GM18861 (cell line): ENCODE measurements around the gene TMEM131.
"Not testable (repeated sequence)": the region's sequence is repeated elsewhere in the genome, so short reads cannot be mapped to it uniquely, and the experiment has no call there.

Source experiments
- ATAC-seq: cut with Tn5 transposase; IDR thresholded peaks from one replicate; pipeline ENCODE4 v1.9.1; 2021; ENCODE audit not compliant: unreplicated experiment

Gene TMEM131

DNA sequence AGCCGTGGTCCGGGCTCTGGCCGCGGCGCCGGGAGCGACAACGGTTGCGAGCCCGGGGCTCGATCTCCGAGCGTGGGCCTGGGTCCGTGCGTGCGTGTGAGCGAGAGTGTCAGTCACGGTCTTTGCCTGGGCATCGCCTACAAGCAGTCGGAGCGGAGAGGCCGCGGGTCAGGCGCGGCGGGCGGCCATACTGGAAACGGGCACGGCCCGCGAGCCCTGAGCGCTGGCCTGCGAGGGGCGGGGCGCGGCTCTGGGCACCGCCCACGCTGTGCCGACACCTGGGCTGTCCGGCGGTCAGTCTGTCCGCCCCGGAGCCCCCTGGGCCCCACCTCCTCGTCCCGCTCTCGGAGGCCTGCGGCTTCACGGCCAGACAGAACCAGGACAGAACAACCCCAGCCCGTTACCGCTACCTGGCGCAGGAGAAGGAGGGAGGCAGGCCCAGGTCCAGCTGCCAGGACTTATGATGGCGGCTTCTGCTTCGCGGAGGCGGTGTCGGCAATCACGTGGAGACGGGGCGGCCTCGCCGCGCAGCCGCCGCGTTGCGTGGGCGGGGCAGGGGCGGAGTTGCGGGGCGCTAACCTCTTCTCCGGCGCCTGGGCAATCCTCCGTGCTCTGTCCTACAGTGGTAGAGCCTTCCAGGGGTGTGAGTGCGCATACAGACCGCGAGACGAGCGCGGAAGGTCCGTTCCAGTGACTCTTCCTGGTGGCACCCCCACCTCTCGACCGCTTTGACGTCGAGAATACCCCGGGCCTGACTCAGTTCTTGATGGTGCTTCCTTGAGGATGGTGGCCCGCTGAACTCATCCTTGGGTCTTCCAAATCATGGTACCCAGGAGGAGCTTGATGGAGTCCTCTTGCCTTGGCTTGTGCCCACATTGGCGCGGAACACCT, at the start of gene TMEM131:
TMEM131 (minus strand) TSS at position 215 of the 891 bp plus-strand sequence. CDS start 286 bp downstream, outside the sequence.
- peak; percentile 50 for ATAC-seq

- ATAC-seq, result not testable (repeated sequence)
These were observed 49.0 kb upstream of the TMEM131 start for GRCh38 chr2:98044730-98045129.

- ATAC-seq, result no peak
These were observed 47.4 kb upstream of the TMEM131 start for GRCh38 chr2:98043101-98043500.

DNA sequence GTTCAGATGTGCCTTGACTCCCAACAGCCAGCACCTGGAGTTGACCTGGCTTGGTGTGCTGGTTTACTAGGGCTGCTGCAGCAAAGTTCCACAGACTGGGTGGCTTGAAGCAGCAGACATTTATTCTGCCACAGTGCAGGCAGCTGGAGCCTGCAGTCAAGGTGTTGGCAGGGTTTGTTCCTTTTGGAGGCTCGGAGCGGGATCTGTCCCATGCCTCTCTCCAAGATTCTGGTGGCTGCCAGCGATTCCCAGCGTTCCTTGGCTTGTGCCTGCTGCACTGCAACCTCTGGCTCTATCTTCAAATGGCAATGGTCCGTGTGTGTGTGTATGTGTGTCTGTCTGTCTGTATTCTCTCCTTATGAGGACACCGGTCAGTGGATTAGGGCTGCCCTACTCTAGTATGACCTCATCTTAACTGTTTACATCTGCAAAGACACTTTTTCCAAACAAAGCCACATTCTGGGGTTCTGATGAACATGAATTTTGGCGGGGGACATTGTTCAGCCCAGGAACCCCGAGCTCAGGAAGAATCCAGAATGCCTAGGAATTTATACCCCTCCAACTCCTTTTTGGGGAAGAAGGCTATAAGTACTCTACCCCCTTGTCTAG, 44.7 kb upstream of the TMEM131 start:
- ATAC-seq, result no peak

GRCh38 chr2:98039085-98039756, 43.5 kb upstream of the TMEM131 start:
- ATAC-seq, result no peak

GRCh38 chr2:98037666-98038336, 42.1 kb upstream of the TMEM131 start:
- no peak for ATAC-seq

DNA sequence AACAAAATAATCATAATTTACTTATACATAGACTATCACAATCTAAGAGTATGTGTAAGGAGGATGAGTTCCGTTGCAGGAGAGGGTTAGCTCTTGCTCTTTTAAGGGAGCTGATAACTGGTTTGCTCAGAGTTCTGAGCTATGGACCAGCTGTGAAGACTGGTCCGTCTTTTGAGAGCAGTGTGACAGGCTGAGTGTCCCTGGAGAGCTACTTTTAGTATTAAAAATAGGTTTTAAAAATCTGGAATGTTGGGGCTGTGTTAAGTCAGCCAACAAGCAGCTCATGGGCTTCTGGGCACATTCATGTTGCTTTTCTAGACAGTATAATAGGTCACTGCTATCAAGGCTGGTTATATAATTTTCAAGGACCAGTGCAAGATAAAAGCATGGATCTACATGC, 41.5 kb upstream of the TMEM131 start:
- no peak for ATAC-seq

DNA sequence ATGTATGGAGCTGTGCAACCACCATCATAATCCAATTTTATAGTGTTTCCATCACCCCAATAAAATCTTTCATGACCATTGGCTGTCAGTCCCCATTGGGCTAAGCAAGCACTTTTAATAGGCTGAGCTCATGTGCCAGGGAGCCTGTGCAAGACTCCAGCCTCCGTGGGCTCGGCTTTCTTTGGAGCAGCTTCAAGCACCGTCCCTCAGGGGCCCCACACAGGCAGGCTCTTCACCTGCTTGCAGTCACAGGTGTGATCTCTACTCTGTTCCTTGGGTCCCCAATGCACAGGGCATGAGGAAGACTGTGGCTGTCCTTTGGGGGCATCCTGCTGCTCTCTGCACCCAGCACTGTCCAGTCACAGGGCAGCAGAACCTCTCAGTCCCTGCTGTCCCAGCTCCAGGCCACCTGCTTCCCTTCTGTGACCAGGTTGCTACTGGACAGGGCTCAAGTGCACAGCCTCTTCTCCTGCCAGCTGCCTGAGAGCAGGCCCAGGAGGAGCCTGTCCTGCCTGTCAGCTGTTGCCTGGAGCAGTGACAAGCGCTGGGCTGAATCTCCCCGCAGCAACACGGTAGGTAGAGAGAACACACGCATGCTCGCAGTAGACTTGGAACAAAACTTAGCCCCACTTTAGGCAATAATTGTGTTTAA, 40.7 kb upstream of the TMEM131 start:
- no peak for ATAC-seq

- no peak for ATAC-seq
These were observed 39.0 kb upstream of the TMEM131 start for GRCh38 chr2:98034745-98035144.

DNA sequence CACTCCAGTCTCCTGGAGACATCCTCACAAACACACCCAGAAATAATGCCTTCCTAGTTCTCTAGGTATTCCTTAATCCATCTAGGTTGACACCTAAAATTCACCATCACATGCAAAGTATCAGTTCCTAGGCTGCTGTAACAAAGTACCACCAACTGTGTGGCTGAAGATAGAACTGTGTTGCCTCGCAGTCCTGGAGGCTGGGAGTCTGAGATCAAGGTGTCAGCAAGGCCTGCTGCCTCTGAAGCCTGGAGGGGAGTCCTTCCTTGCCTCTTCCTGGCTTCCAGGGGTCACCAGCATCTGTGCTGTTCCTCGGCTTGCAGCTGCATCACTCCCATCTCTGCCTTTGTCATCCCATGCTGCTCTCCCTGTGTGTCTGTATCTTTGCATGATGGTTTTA, 36.3 kb upstream of the TMEM131 start:
- no peak for ATAC-seq

DNA sequence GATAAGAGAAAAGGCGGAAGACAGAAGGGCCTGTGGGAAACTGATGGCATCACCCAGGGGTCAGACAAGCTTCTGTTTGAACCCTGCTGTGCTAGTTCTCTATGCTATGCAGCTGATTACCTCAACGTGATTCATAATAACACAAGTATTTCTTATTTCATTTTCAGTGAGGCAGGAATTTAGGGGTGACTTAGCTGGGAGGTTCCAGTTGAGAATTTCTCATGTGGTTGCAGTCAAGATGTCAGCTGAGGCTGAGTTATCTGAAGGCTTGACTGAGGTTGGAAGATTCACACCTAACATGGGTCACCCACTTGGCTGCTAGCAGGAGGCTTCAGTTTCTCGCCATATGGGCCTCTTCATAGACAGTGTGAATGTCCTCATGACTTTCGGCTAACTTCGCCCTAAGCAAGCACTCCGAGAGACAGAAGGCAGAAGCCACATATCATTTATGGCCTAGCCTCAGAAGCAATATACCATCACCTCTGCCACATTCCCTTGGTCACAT, 34.0 kb upstream of the TMEM131 start:
- no peak for ATAC-seq

- ATAC-seq, result no peak
These were observed 33.4 kb upstream of the TMEM131 start for GRCh38 chr2:98028931-98029717.

GRCh38 chr2:98028101-98028561, 32.4 kb upstream of the TMEM131 start:
- ATAC-seq, result no peak

DNA sequence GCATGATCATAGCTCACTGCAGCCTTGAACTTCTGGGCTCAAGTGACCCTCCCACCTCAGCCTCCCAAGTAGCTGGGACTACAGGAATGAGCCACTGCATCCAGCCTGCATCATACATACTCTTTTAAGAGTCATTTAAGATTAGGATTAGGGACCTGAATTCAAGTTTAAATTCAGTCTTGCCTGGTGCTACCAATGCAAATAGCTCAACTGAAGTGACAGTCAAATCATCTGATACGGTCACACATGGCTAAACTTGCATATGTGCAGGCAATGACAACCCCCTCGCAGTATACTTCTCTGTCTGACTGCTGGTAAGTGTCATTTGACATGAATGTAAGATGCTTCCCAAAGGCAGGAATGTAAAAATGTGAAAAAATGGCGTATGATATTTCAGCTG, 31.8 kb upstream of the TMEM131 start:
- peak; percentile 37 for ATAC-seq

- peak; percentile 75 for ATAC-seq
These were observed 31.3 kb upstream of the TMEM131 start for GRCh38 chr2:98026927-98027522.

- ATAC-seq, result no peak
These were observed 30.5 kb upstream of the TMEM131 start for GRCh38 chr2:98026292-98026691.

DNA sequence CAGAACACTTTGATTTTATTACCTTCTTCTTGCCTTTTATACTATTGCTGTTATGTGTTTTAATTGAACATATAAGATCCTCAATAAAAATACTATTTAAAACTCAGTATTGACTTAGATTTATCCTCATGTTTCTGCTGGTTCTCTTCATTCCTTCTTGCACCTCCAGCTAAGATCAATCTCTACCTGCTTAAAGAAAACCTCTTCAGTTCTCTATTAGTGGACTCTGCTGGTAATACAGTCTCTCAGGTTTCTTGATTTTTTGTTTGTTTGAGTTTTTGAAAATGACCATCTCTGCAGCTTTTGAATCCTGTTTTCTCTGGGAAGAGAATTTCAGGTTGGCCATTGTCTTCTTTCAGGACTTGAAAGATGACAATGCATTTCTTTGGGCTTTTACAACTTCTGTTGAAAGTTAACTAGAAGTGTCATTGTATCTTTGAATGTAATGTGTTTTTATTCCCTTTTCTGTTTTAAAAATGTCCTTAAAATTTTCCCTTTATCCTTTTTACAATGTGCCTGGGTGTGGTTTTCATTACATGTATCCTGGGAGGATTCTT, 29.8 kb upstream of the TMEM131 start:
- ATAC-seq, result no peak

- not testable (repeated sequence) for ATAC-seq
These were observed 26.3 kb upstream of the TMEM131 start for GRCh38 chr2:98022067-98022466.
